ENCODE results near the gene LRRC18.

DNA sequence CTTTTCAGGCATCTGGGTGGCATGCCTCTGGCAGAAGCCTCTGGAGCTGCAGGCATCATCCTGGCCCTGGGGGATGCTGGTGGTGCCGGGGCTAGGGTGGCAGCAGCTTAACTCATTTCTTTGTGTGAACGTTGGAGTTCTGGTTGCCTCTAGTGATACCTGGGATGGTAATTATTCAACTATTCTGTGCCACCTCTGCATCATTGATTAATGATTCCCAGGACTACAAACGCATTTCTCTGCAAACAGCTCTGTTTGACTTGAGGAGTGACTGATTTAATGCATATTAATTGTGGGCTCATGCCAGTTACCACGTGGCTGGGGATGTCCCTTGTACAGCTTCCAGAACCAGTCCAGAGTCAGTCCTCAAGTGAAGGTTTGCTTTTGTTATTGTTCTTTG is 55.9 kb downstream of the LRRC18 start:
- no peak for TF ChIP-seq EZH2 (IDR thresholded peaks at IDR 0.05)
- no peak for TF ChIP-seq POLR2AphosphoS5 (IDR thresholded peaks at IDR 0.05; ENCODE audit: borderline replicate concordance, low read depth, low read length)

Measured in SK-N-MC (cell line).